Activated effector memory CD4-positive, alpha-beta T cell treated with anti-CD3 and anti-CD28 coated beads, Interleukin-2, amount 50 U/mL, for 16 hours (primary cell): ENCODE results near the gene RAB27B.
"Not testable (repeated sequence)": the region's sequence is repeated elsewhere in the genome, so short reads cannot be mapped to it uniquely, and the experiment has no call there.

Experiments
- DNase-seq: peaks from one replicate; pipeline ENCODE4 v3.0.0-alpha.2; 2020

RAB27B gene

GRCh38 chr18:54820785-54821275, 7.4 kb upstream of the RAB27B start:
- not testable (repeated sequence) for DNase-seq

GRCh38 chr18:54822872-54823845, 5.1 kb upstream of the RAB27B start:
- no peak for DNase-seq

GRCh38 chr18:54824761-54825160, 3.5 kb upstream of the RAB27B start:
- no peak for DNase-seq

GRCh38 chr18:54825601-54826344, 2.5 kb upstream of the RAB27B start:
- DNase-seq: no peak

GRCh38 chr18:54828986-54829385, 709 bp downstream of the RAB27B start:
- DNase-seq: no peak

- no peak for DNase-seq
Observed at GRCh38 chr18:54829856-54830255, 1.6 kb downstream of the RAB27B start.

- no peak for DNase-seq
Observed at GRCh38 chr18:54830260-54830659, 2.0 kb downstream of the RAB27B start.

- no peak for DNase-seq
Observed at GRCh38 chr18:54830866-54831265, 2.6 kb downstream of the RAB27B start.

GRCh38 chr18:54835944-54836343, 7.7 kb downstream of the RAB27B start:
- DNase-seq: no peak

- DNase-seq: no peak
Observed at GRCh38 chr18:54843314-54843713, 15.0 kb downstream of the RAB27B start.

- no peak for DNase-seq
Observed at GRCh38 chr18:54845787-54846186, 17.5 kb downstream of the RAB27B start.

GRCh38 chr18:54848121-54848520, 19.8 kb downstream of the RAB27B start:
- DNase-seq: no peak

GRCh38 chr18:54849683-54850082, 21.4 kb downstream of the RAB27B start:
- no peak for DNase-seq

- DNase-seq: no peak
Observed at GRCh38 chr18:54850598-54850997, 22.3 kb downstream of the RAB27B start.

- DNase-seq: no peak
Observed at GRCh38 chr18:54852780-54853675, 24.8 kb downstream of the RAB27B start.

- not testable (repeated sequence) for DNase-seq
Observed at GRCh38 chr18:54855050-54855449, 26.8 kb downstream of the RAB27B start.

- DNase-seq: no peak
Observed at GRCh38 chr18:54856105-54856646, 27.9 kb downstream of the RAB27B start.

- DNase-seq: no peak
Observed at GRCh38 chr18:54857499-54857898, 29.2 kb downstream of the RAB27B start.

GRCh38 chr18:54859667-54860421, 31.6 kb downstream of the RAB27B start:
- DNase-seq: no peak

- no peak for DNase-seq
Observed at GRCh38 chr18:54860941-54861340, 32.7 kb downstream of the RAB27B start.

- DNase-seq: no peak
Observed at GRCh38 chr18:54867131-54867530, 38.9 kb downstream of the RAB27B start.

- DNase-seq: no peak
Observed at GRCh38 chr18:54871231-54871630, 43.0 kb downstream of the RAB27B start.
